HG03025 (cell line): Measurements from ENCODE around the gene RNU1-1.
"Not testable (repeated sequence)": the region's sequence is repeated elsewhere in the genome, so short reads cannot be mapped to it uniquely, and the experiment has no call there.

Source experiments
- ATAC-seq: cut with Tn5 transposase; IDR thresholded peaks from one replicate; pipeline ENCODE4 v1.9.1; 2021; ENCODE audit warnings: mild to moderate bottlenecking, moderate library complexity; ENCODE audit not compliant: unreplicated experiment, low FRiP score

The RNU1-1 gene

GRCh38 chr1:16498047-16498446 lies 16.0 kb downstream of the RNU1-1 start:
- not testable (repeated sequence) for ATAC-seq

- ATAC-seq = not testable (repeated sequence)
These were observed 16.6 kb downstream of the RNU1-1 start for GRCh38 chr1:16497474-16497904.

- not testable (repeated sequence) for ATAC-seq
These were observed 20.4 kb downstream of the RNU1-1 start for GRCh38 chr1:16493731-16494130.

- not testable (repeated sequence) for ATAC-seq
These were observed 21.1 kb downstream of the RNU1-1 start for GRCh38 chr1:16492937-16493336.

- no peak for ATAC-seq
These were observed 22.9 kb downstream of the RNU1-1 start for GRCh38 chr1:16491056-16491675.

GRCh38 chr1:16489195-16489880 lies 24.7 kb downstream of the RNU1-1 start:
- not testable (repeated sequence) for ATAC-seq

GRCh38 chr1:16487011-16487410 lies 27.1 kb downstream of the RNU1-1 start:
- not testable (repeated sequence) for ATAC-seq

GRCh38 chr1:16486316-16486715 lies 27.8 kb downstream of the RNU1-1 start:
- ATAC-seq = not testable (repeated sequence)

- ATAC-seq = no peak
These were observed 29.2 kb downstream of the RNU1-1 start for GRCh38 chr1:16484931-16485330.

GRCh38 chr1:16484501-16484835 lies 29.6 kb downstream of the RNU1-1 start:
- no peak for ATAC-seq

- ATAC-seq = not testable (repeated sequence)
These were observed 30.2 kb downstream of the RNU1-1 start for GRCh38 chr1:16483639-16484500.

- not testable (repeated sequence) for ATAC-seq
These were observed 30.9 kb downstream of the RNU1-1 start for GRCh38 chr1:16483146-16483545.

GRCh38 chr1:16478091-16478490 lies 36.0 kb downstream of the RNU1-1 start:
- no peak for ATAC-seq

GRCh38 chr1:16475771-16476770 lies 38.0 kb downstream of the RNU1-1 start:
- ATAC-seq = not testable (repeated sequence)

GRCh38 chr1:16474891-16475290 lies 39.2 kb downstream of the RNU1-1 start:
- ATAC-seq = not testable (repeated sequence)

- no peak for ATAC-seq
These were observed 39.8 kb downstream of the RNU1-1 start for GRCh38 chr1:16474166-16474800.

GRCh38 chr1:16468558-16468957 lies 45.5 kb downstream of the RNU1-1 start:
- no peak for ATAC-seq

- ATAC-seq = no peak
These were observed 49.0 kb downstream of the RNU1-1 start for GRCh38 chr1:16464917-16465625.
